Right ventricle myocardium inferior (tissue), 1 donor: ENCODE results near the gene CUEDC1. TPM values are rescaled to one million over a fixed set of nuclear protein-coding genes. Genes with fewer than 3 reads are reported as not detected.
"Not testable (repeated sequence)": the region's sequence is repeated elsewhere in the genome, so short reads cannot be mapped to it uniquely, and the experiment has no call there.

Experiments
- ATAC-seq: fragments of 200-7000 bp; cut with Tn5 transposase; one replicate; pipeline ENCODE4 v1.9.1; 2020; ENCODE audit warnings: mild to moderate bottlenecking, moderate library complexity
- DNase-seq: peaks from one replicate; pipeline ENCODE4 v3.0.0; 2021; ENCODE audit errors: missing footprints
- intact Hi-C: fragments of 100-400 bp; cut with DNase I; formaldehyde crosslinking; loops from one replicate; pipeline ENCODE4 v1.11.0; 2022
- total RNA-seq: library from RNA; stranded (reverse); fragmentation: NEBNext Ultra II Directional; extraction: Animal tissue kit (Norgen Biotek cat#: 25700); gene quantifications from one replicate; pipeline ENCODE4 v1.2.1, GENCODE V29; 2021
- donor health status: DM: no; HTN: yes; CAD: no; lungs with severe emphysema.

CUEDC1 gene
- total RNA-seq, 1 donor from 2014 or later, result 49.1 TPM

DNA sequence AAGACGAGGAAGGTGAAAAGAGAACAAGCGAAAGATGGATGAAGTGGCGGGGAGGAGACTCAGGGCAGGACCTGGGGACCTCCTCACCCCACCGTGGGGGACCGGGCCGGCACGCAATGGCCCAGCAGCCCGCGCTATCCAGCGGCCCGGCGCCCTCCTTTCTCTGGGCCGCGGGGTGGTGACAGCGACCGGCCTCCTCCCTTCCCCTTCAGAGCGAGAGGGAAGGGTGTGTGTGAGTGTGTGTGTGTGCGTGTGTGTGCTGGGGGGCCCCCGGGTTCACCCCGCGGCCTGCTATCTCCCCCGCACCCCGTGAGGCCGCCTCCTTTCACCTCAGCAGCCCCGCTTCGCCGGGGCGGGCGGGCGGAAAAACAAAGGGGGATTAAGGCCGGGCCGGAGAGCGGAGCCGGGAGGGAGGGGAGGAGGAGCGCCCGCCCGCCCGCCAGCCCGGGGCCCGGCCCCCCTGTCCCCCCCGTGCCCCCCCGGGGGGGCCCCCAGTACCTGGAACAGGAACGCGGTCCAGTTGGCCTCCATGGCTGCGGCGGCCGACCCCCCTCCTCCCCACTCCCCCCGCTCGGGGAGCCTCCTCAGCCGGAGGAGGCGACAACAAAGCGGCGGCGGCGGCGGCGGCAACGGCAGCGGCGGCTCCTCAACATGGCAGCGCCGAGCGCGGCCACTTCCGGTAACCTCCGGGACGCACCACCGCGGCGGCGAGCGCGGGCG is 32.5 kb upstream of the CUEDC1 start, which contains the start of gene VEZF1:
TSS of gene VEZF1 (minus strand) at position 674 of the 720 bp plus-strand sequence. CDS start at position 531, 143 bp downstream.
- ATAC-seq (peak; percentile 71), DNase-seq (peak; percentile 94)
- intact Hi-C loops, result loop anchor here (1.0 to 5.0 kb wide), 3 partner anchors 33 to 110 kb away; partner anchors contain the start of gene CUEDC1

DNA sequence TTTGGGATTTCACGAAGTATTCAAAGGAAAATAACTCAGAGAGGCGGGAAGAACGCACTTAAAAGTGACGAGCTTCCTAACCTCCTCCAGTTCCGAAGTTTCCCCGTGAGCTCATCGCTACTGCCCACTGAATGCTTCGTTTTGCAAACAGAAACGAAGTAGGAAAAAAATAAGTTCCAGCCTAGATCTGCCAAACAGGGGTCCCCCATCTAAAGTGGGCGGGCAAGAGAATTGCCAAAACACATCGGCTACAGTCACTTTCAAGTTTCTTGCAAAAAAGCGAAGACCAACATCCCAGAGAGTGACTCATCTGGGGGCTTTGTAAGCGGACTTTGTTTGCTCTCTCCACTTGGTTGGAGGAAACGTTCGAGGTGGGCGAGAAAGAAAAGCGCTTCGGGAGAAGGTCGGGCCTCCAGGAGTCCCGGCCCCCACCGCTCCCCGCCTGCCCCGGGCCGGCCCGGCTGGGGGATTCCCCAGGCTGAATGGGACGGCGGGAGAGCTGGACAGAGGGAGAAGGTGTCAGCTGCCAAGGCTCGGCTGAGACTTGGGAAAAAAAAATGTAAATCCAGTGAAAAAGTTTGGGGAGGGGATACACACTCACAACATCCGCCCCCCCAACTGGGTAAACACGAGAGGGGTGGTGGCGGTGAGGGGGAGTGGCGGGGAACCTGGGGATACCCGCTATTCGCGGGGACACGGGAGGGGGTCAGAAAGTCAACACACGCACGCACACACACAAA is 31.8 kb upstream of the CUEDC1 start:
- ATAC-seq, result peak; percentile 47
- intact Hi-C loops, result loop anchor here (1.0 to 5.0 kb wide), 2 partner anchors 95 to 110 kb away; no protein-coding TSS in a partner anchor
- no peak for DNase-seq

DNA sequence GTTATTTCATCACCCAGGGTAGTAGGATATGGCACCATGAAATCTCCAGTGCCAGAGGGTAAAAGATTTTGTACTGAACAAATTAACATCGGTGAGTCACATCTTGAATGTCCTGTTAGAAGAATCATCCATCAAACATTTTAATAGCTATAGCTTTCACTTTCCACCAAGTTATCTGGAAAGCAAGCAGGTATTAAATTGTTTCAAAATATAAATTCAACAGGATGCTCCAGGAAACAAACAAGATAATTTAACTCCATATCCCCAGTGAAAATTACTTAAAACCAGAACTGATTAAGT is 30.4 kb upstream of the CUEDC1 start:
- ATAC-seq, result no peak
- intact Hi-C loops, result loop anchor here (5.0 kb wide), 1 partner anchor 108 kb away; no protein-coding TSS in a partner anchor
- DNase-seq, result no peak

DNA sequence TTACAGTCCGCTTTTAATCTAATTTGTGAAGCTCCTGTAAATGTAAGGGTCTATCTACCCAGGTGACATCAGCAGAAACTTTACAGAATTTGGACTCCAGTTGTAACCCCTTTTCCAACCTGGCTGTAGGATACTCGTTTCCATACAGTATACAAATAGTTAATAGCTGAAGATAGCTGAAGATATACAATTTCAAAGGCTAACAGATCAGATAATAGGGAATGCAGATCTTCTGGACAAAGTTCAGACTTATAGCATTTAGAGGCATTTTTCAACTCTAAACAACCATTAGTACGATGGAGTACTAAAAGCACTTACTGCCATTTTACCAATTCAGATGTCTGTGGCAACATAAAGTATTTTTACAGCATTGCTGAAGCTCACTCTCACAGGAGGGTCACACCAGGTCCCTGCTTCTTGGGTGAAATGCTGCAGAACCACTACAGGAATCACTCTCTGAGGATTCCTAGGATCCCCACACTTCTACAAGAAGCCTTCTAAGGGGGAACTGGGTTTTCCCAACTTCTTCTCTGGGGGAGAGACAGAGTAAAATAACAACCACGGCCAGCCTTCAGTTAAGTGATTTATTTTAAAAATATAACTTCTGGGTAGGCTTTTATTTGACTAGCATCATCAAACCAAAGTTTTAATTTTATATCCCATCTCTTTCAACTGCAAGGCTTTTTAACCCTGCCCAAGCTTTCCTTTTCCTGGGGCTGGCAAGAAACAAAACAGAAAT is 29.9 kb upstream of the CUEDC1 start:
- intact Hi-C loops, result loop anchor here (5.0 kb wide), 1 partner anchor 108 kb away; no protein-coding TSS in a partner anchor
- ATAC-seq (no peak), DNase-seq (no peak)

DNA sequence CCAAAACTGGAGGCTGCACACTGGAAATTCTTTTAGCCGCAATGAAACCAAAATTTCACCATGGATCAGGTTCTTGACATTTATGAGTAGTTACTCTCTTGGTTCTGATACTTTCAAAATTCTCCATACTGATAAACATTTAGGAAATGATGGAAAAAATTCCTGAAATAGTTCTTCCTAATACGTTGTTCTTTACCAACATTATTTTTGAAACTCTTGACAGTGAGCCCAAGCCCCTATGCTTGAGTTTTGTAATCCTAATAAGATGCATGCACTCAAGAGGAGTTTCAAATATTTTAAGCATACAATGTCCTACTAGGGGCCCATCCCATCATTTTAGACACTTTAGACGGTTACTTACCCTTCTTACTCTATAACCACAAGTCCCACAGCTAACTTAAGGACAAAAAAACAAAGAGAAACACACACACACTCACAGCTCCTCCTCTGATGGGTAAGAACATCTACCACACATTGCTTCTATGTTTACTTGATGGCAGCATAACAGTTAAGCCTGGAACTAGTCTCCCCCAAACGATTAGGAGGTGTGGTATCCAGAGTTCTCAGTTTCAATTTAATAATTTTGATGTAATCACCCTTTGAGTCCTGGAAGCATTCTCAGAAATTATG is 29.2 kb upstream of the CUEDC1 start:
- no peak for DNase-seq
- ATAC-seq, result no peak
- intact Hi-C loops, result no loop called here

DNA sequence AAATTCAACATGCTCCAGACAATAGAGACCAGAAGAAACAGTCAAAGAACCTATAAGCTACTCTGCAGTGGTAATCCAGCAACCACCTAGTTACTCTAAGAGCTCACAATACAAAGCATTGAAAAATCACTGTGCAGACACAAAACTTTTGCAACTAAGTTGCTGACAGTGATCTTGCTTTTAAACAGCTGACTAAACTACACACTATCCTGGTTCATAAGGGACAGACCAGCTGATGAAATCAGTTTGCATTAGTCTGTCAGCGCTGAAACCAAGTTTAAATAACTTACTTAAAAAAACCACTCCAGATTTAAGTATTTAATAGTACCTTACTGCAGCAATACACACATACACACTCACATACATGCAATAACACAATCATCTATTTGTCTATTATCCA is 28.2 kb upstream of the CUEDC1 start:
- intact Hi-C loops, result no loop called here
- ATAC-seq (no peak), DNase-seq (no peak)

DNA sequence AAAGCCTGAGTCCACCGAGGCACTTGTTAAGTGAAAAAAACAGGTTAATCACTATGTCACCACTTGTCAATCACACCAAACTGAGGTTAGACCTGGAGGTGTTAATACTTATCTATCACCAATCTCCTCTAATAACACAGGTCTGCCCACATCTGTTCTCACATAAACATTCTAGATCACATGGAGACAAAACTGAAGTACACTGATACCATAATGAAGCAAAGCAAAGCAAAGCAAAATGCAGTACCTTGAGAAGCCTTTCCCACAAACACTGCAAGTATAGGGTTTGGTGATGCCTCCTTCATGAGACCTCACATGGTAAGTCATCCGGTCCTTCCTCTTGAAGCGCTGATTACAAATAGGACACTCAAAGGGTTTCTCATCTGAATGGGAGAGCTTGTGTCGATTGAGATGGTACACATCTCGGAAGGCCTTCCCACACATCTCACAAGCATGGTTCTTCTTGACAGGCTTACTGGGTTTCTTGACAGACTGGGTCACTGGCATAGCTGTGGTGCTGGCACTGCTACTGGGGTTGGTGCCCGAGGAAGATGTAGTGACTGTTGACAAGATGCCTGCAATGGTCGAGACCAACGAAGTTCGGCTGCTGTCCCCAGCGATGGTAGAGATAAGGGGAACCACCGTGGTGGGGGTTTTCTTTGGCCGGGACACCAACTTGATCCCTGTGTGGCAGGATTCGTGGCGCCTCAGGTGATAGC is 27.4 kb upstream of the CUEDC1 start:
- intact Hi-C loops, result no loop called here

DNA sequence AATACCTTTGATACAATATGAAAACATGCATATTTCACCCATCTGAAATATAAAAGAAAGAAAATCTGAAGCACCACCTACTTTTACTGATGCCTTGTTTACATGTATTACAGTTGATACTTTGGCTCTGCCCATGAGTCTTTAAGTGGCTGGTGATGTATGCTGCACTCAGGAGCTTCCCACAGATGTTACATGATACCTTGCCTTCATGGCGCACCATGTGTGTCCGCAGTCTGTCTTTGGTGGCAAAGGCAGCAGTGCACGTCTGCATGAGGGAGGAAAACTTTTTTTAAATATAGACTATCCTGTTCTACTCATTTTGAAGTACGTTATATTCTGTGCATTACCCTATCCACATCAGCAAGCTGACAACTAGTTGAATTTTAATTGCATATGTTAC is 25.3 kb upstream of the CUEDC1 start:
- no peak for ATAC-seq

More for the DNA sequence above, 27.4 kb upstream of the CUEDC1 start:
- ATAC-seq (no peak), DNase-seq (no peak)

DNA sequence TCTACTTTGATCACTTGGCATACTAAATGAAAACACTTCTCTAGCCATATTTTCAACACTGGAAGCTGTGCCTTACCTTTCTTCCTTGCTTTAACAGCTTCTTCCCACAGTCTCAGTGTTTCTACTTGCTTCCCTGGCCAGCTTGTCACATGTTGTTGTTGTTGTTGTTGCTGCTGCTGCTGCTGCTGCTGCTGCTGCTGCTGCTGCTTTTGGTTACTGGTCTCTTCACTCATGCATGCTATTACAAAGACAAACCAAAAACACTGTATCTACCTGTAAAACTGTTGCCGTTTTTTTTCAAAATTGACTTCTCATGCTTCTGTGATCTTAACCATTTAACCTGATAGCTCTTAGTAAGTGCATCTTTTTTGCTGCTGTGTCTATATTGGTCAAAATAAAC is 23.9 kb upstream of the CUEDC1 start:
- ATAC-seq, result no peak
- intact Hi-C loops, result no loop called here

More for the DNA sequence above, 25.3 kb upstream of the CUEDC1 start:
- intact Hi-C loops, result no loop called here
- no peak for DNase-seq

DNA sequence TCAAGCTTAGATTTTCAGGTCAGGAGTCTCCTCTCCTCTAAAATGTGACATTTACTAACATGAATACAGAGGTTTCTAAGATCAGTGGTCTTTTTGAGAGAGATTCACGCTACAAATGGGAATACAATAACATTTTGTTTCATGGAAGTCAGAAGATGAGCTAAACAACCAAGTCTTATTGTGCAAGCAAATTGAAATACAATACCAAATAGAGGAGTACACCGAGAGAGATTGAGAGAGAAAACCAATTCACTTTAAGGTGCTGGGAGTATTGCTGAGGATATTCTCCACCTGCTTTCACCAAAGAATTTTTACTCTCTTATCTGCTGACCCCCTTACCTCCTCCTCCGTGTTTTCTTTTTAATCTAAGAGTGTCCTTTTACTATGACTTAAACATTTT is 21.4 kb upstream of the CUEDC1 start:
- intact Hi-C loops, result no loop called here
- DNase-seq (no peak), ATAC-seq (no peak)

More for the DNA sequence above, 23.9 kb upstream of the CUEDC1 start:
- no peak for DNase-seq

DNA sequence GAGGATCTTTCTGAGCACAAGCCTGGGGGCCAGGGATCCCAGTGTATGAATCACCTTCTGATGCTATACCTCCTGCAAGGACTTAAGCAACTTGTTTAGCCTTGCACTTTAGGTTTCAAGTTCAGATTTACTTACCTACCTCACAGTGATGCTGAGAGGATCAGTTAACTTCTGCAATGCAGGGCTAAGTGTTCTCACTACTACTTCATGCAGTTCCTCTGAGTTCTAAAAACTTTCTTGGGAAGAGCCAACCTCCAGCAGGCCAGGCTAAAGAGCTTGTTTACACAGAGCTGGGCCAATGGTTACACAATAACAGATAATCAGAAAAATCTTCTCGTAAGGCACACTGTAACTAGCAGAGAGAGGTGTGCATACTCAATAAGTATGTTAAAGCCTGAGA is 19.8 kb upstream of the CUEDC1 start:
- intact Hi-C loops, result no loop called here
- ATAC-seq, result peak; percentile 63
- DNase-seq, result no peak

DNA sequence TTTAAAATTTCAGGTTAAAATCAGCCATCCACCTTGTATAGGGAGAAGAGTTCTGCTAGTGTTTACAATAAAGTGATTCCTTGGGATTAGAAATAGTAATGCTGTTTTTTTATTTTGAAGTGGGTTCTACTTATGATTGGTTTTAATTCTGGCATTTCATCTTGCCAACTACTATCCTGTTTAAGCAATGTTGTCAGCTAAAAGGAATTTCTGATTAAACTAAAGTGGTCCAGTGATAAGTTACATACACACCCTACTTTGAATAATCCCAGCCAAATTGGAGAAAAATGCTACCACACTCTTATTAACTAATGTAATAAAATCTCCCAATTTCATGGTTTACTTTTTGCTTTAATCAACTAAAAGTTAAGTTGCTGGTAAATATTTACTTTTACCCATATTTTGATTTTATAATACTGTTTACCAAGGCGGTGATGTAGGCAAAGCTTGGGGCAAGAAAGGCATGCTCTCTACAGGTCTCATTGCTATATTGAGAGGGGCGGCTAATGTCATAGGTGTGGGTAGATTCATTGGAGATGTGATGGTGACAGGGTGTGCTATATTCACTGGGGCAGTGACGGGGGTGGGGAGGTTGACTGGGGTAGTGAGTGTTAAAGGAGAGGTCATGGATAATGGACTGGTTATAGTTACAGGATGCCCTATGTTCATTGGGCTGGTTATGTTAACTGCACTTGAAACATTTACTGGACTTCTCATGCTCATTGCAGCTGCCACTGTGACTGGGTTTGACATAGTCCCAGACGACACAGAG is 19.0 kb upstream of the CUEDC1 start:
- intact Hi-C loops, DNase-seq: not testable (repeated sequence)
- peak; percentile 47 for ATAC-seq

DNA sequence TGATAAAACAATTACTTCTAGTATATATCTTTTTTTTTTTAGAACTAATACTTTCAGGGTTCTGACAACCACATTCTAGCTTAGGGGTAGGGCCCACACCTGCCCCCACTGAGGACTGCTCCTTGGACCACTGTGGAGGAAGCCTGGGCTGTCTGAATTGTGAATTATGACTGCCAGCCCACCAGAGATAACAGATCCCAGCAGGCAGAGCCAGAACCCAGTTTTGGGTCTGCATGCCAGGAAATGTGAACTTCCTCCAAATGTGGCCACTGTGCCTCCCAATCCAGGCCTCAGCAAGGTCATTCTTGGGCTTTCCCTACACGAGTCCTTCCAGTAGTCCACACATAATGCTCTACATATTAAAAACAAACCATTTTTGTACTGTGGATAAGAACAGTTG is 16.9 kb upstream of the CUEDC1 start:
- intact Hi-C loops, result no loop called here
- DNase-seq (no peak), ATAC-seq (no peak)

DNA sequence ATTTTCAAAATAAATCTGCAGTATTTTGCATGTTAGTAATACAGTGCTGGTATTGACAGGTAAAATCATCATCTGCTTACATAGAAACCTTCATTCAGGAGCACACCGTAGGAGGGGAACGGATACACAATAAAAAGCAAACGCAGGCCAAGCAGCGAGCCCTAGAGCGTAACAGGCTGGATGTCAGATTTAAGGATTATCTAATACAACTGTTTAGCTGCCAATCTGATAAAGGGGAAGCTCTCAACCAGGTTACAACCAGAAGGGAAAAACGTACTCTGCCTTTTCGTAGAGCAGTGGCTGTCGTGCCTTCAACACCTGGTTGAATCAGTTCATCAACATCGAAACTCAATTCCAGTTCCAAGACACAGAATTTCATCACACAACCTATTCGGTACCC is 16.4 kb upstream of the CUEDC1 start:
- ATAC-seq (no peak), DNase-seq (no peak)
- intact Hi-C loops, result no loop called here

DNA sequence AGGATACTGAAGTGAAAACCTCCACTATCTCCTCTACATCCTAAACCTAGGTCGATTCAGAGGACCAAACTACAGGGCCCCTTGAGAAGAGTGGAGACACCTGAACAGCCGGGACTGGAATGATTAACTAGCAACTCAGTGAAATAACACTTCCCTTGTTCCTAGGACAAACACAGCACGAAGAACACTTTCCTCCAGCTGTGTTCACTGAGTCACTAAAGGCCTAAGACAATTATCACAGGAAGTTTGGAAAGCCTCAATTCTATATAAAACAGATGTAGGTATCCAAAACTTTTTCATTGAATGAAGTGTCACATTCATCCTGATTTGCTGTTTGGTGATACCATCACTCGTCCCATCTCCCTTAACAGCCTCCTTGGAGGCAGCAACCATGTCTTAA is 15.5 kb upstream of the CUEDC1 start:
- no peak for DNase-seq
- ATAC-seq, result no peak
- intact Hi-C loops, result no loop called here

DNA sequence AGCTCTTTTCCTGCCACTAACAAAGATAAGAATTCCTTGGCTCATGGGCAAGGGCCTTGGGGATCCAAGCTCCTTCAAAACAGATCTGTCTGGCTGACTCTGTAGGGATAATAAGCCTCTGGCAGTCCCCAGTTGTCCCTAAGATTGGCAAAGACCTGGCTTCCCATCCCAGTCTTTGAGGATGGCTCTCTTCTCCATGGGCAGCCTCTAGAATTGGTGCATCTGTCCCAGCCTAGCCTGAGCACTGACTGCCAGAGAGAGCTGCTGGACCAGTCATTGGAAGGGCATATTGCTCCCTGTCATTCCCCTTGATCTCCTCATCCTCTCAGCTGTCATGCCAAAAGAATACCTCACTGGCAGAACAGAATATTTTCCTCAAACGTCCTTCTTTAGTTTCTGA is 13.2 kb upstream of the CUEDC1 start:
- ATAC-seq (no peak), DNase-seq (no peak)
- intact Hi-C loops, result no loop called here

DNA sequence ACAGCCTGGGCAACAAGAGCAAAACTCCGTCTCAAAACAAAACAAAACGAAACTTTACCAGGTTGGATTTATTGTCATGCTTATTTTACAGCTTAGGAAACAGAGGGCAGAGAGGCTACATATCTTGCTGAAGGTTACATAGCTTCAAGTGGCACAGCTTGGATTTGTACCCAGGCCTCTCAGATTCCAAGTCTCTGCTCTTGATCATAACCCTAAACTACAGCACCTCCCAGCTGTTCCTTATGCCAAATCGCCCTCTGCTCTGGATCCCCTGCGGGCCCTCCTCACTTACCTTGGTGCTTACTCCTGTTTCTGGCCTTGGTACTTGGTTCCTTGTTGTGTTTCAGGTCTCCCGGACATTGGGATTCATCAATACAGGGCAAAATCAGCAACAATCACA is 11.7 kb upstream of the CUEDC1 start:
- ATAC-seq (peak; percentile 43), DNase-seq (no peak)
- intact Hi-C loops, result no loop called here

DNA sequence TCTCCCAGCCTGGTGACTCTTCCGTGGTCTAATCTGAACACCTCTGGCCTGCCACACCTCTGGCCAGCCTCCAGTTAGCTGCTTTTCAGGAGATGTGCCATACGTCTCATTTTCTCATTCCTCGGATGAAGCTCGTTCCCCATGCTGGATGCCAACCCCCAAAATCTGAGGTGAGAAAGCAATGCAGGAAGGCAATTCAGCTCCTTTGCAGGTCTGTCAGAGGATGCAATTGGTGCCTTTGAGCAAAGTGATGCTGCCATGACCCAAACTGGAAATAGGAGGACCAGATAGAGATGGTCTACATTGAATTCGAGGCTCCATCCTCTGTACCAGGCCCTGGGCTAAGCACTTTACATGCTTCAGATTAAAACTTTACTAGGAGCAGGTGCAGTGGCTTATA is 11.0 kb upstream of the CUEDC1 start:
- intact Hi-C loops, result no loop called here
- ATAC-seq (no peak), DNase-seq (no peak)
